ENCODE measurements around the gene METTL23. TPM values are rescaled to one million over a fixed set of nuclear protein-coding genes. Genes with fewer than 3 reads are reported as not detected.

METTL23 gene
- total RNA-seq, 4 donors from 2014 or later, result 19.2 to 52.6 (median 25.1) TPM

- Histone ChIP-seq H3K27me3 (no peaks in the 10 kb centered on the region), H3K4me1 (no peaks in the 10 kb centered on the region), H3K4me3 (no peak overlapping the region), H3K27ac (no peak overlapping the region), H3K36me3 (peaks cover 0 to 97% of the 10 kb centered on the region in 2 donors), H3K9me3 (no peaks in the 10 kb centered on the region)
- WGBS, 2 donors (ENCODE audit: low coverage in 1 of 2), result 80 to 94% methylated on average over 6 to 10 of the region's 10 CpGs
- ATAC-seq, result no peak
- TF ChIP-seq POLR2A (IDR thresholded peaks at IDR 0.05), result no peak
- TF ChIP-seq EP300 (IDR thresholded peaks at IDR 0.05), result no peak
- TF ChIP-seq POLR2AphosphoS5 (IDR thresholded peaks at IDR 0.05), result no peak
- TF ChIP-seq CTCF (IDR thresholded peaks at IDR 0.05), result no peak
Measured at GRCh38 chr17:76775021-76775600, 48.5 kb downstream of the METTL23 start.

- TF ChIP-seq EP300 (IDR thresholded peaks at IDR 0.05), result no peak
- TF ChIP-seq POLR2A (IDR thresholded peaks at IDR 0.05), result no peak
- TF ChIP-seq CTCF (IDR thresholded peaks at IDR 0.05), result no peak
- TF ChIP-seq POLR2AphosphoS5 (IDR thresholded peaks at IDR 0.05), result no peak
- no peaks in the 10 kb centered on the region for H3K27me3 ChIP-seq
- WGBS, 2 donors (ENCODE audit: low coverage in 1 of 2), result 78 to 84% methylated on average over 3 to 8 of the region's 12 CpGs
- no peak overlapping the region for H3K27ac ChIP-seq
- no peaks in the 10 kb centered on the region for H3K9me3 ChIP-seq
- no peak overlapping the region for H3K4me3 ChIP-seq
- peaks cover 0 to 84% of the 10 kb centered on the region in 2 donors for H3K36me3 ChIP-seq
- no peak for ATAC-seq
- no peaks in the 10 kb centered on the region for H3K4me1 ChIP-seq
Measured at GRCh38 chr17:76781056-76781982, 54.7 kb downstream of the METTL23 start.

- Histone ChIP-seq H3K27ac (no peak overlapping the region), H3K36me3 (peaks cover 0 to 71% of the 10 kb centered on the region in 2 donors), H3K4me3 (no peak overlapping the region), H3K4me1 (no peaks in the 10 kb centered on the region), H3K27me3 (no peaks in the 10 kb centered on the region), H3K9me3 (no peaks in the 10 kb centered on the region)
- no peak for ATAC-seq
- TF ChIP-seq POLR2A (IDR thresholded peaks at IDR 0.05) (no peak), CTCF (IDR thresholded peaks at IDR 0.05) (no peak), EP300 (IDR thresholded peaks at IDR 0.05) (no peak), POLR2AphosphoS5 (IDR thresholded peaks at IDR 0.05) (no peak)
- WGBS, 2 donors (ENCODE audit: low coverage in 1 of 2), result 83 to 100% methylated on average over 1 to 5 of the region's 5 CpGs
Measured at GRCh38 chr17:76783146-76783545, 56.5 kb downstream of the METTL23 start.

Small RNA genes within 50 kb of the gene (small RNA-seq; reads per million reads assigned to genes)
- gene AC005837.3 (0 reads per million in 4 donors), gene RF02271 (0 reads per million in 4 donors), gene RNU6-97P (0 reads per million in 4 donors), gene RNY4P36 (0 to 3.0 (median 0.25) reads per million in 4 donors)

Other genes with a start within 250 kb of the METTL23 start
- 10 to 100 TPM in 1 of 4 donors, 1 to 10 TPM in 3; 7.3 to 20.5 (median 8.5) TPM for gene RHBDF2, start 225.4 kb upstream of the METTL23 start, total RNA-seq
- 10 to 100 TPM; 12.6 to 23.2 (median 18.8) TPM for gene CYGB, start 189.1 kb upstream of the METTL23 start, total RNA-seq
- 10 to 100 TPM in 1 of 4 donors, 1 to 10 TPM in 2, under 1 TPM in 1; 0.57 to 11.2 (median 2.3) TPM for gene PRCD, start 186.8 kb upstream of the METTL23 start, total RNA-seq
- 10 to 100 TPM in 2 of 4 donors, 1 to 10 TPM in 2; 5.4 to 27.1 (median 10.6) TPM for gene ST6GALNAC2, start 141.0 kb upstream of the METTL23 start, total RNA-seq
- 1 to 10 TPM in 3 of 4 donors, under 1 TPM in 1; 0.47 to 9.6 (median 3.7) TPM for gene ST6GALNAC1, start 83.1 kb upstream of the METTL23 start, total RNA-seq
- gene MXRA7, start 15.9 kb upstream of the METTL23 start, total RNA-seq, result 100 to 1,000 TPM; 333 to 451 (median 412) TPM
- 10 to 100 TPM; 39.0 to 53.8 (median 47.2) TPM for gene JMJD6, start 233 bp upstream of the METTL23 start, total RNA-seq
- gene SRSF2, start 10.5 kb downstream of the METTL23 start, total RNA-seq, result 100 to 1,000 TPM; 106 to 194 (median 148) TPM
- gene MFSD11, start 11.3 kb downstream of the METTL23 start, total RNA-seq, result 10 to 100 TPM; 18.4 to 27.8 (median 20.9) TPM
- under 1 TPM; 0.12 to 0.81 (median 0.29) TPM for gene MGAT5B, start 141.6 kb downstream of the METTL23 start, total RNA-seq